ENCODE measurements around the gene RBBP8.

Gene RBBP8

GRCh38 chr18:23056315-23056714 is 123.2 kb downstream of the RBBP8 start:
- intact Hi-C loops (cut with DNase I), result no loop called here
- no peak for DNase-seq

GRCh38 chr18:23057096-23057495 is 124.0 kb downstream of the RBBP8 start:
- intact Hi-C loops (cut with DNase I), result no loop called here
- DNase-seq, result no peak

GRCh38 chr18:23058746-23059415 is 125.8 kb downstream of the RBBP8 start:
- DNase-seq, result no peak
- intact Hi-C loops (cut with DNase I), result no loop called here

GRCh38 chr18:23059541-23060465 is 126.7 kb downstream of the RBBP8 start:
- no peak for DNase-seq
- intact Hi-C loops (cut with DNase I), result no loop called here

GRCh38 chr18:23062011-23062410 is 128.9 kb downstream of the RBBP8 start:
- intact Hi-C loops (cut with DNase I), result no loop called here

GRCh38 chr18:23063502-23063901 is 130.4 kb downstream of the RBBP8 start:
- intact Hi-C loops (cut with DNase I), result no loop called here
- no peak for DNase-seq

More at GRCh38 chr18:23062011-23062410, 128.9 kb downstream of the RBBP8 start:
- DNase-seq, result no peak

GRCh38 chr18:23065234-23065806 is 132.2 kb downstream of the RBBP8 start:
- intact Hi-C loops (cut with DNase I), result no loop called here
- DNase-seq, result no peak

GRCh38 chr18:23066060-23066459 is 132.9 kb downstream of the RBBP8 start:
- intact Hi-C loops (cut with DNase I), result no loop called here

GRCh38 chr18:23066504-23067039 is 133.4 kb downstream of the RBBP8 start:
- intact Hi-C loops (cut with DNase I), result no loop called here
- no peak for DNase-seq

More at GRCh38 chr18:23066060-23066459, 132.9 kb downstream of the RBBP8 start:
- DNase-seq, result no peak

GRCh38 chr18:23067236-23067635 is 134.1 kb downstream of the RBBP8 start:
- intact Hi-C loops (cut with DNase I), result no loop called here
- no peak for DNase-seq

- intact Hi-C loops (cut with DNase I), result no loop called here
- no peak for DNase-seq
These were observed 134.9 kb downstream of the RBBP8 start for GRCh38 chr18:23068011-23068410.

GRCh38 chr18:23068570-23069310 is 135.6 kb downstream of the RBBP8 start:
- peak in 1 of 10 donors; percentile 47 for DNase-seq
- intact Hi-C loops (cut with DNase I), result no loop called here

GRCh38 chr18:23069481-23069880 is 136.4 kb downstream of the RBBP8 start:
- intact Hi-C loops (cut with DNase I), result no loop called here
- DNase-seq, result no peak

GRCh38 chr18:23069898-23070297 is 136.8 kb downstream of the RBBP8 start:
- no peak for DNase-seq
- intact Hi-C loops (cut with DNase I), result no loop called here

- peak in 1 of 10 donors; percentile 81 for DNase-seq
- intact Hi-C loops (cut with DNase I), result no loop called here
These were observed 138.2 kb downstream of the RBBP8 start for GRCh38 chr18:23071285-23071684.

- peak in 1 of 10 donors; percentile 70 for DNase-seq
- intact Hi-C loops (cut with DNase I), result no loop called here
These were observed 139.0 kb downstream of the RBBP8 start for GRCh38 chr18:23072079-23072478.

- intact Hi-C loops (cut with DNase I), result no loop called here
These were observed 141.0 kb downstream of the RBBP8 start for GRCh38 chr18:23073996-23074606.

More at GRCh38 chr18:23073996-23074606, 141.0 kb downstream of the RBBP8 start:
- DNase-seq, result peak in 1 of 10 donors; percentile 46

All from posterior cingulate gyrus (tissue), 11 donors.